Body of pancreas (tissue), 4 donors: ENCODE results near the gene RNU1-1.
"Not testable (repeated sequence)": the region's sequence is repeated elsewhere in the genome, so short reads cannot be mapped to it uniquely, and the experiment has no call there.

Source experiments
- CTCF ChIP-seq, 7 experiments: fragments of 450-650 bp in 4 of 7; fragments of 200-600 bp in 3 of 7; sonication (generic) in 3 of 7; IDR thresholded peaks; one replicate each; pipeline ENCODE4 v1.5.1; 2016 to 2019; ENCODE audit warnings: antibody characterized with exemption in 7 of 7
- POLR2A ChIP-seq, 3 donors: fragments of 450-650 bp; IDR thresholded peaks; one replicate each; pipeline ENCODE4 v1.6.1; 2016; ENCODE audit warnings: antibody characterized with exemption in 3 of 3, mild to moderate bottlenecking in 2 of 3

DNA sequence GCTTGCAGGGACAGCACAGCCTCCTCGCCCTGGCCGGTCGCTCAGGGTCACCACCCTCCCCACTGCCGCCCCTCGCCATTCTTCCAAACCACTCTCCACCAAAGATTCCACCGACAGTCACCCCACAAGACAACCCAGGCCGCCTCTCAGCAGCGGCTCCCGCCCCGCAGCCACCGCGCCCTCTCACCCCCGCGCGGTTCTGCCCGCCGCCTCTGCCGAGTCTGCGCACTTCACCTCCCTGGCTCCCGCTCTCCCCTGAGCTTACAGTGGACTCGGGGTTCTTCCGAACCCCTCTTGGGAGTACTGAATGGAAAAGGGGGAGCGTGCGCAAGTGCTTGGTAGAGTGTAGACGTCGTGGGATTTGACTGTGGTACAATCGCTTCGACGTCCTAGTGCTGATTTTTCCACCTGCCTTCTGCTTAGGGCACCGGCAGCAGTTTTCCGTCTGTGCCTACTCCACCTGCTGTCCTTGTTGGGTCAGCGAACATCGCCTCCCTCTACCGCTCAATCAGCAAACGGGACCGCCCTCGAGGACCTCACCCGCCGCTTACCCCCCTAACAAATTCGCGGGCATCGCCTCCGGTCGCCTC, 20.2 kb upstream of the RNU1-1 start:
- not testable (repeated sequence) for TF ChIP-seq CTCF, POLR2A (IDR thresholded peaks at IDR 0.05)
